Fibroblast of pulmonary artery (primary cell): Measurements from ENCODE around the gene CNTNAP2.

Source experiments
- DNase-seq: peaks from one replicate; pipeline ENCODE4 v3.0.0-alpha.2; 2010; ENCODE audit warnings: low read depth
- H3K4me3 ChIP-seq: replicated peaks from 2 replicates; pipeline ENCODE4 v1.5.1; 2011; ENCODE audit warnings: low read depth, mild to moderate bottlenecking, control low read depth, low read length, moderate library complexity
- CTCF ChIP-seq: IDR thresholded peaks from 2 replicates; pipeline ENCODE4 v1.5.1; 2011; ENCODE audit warnings: mild to moderate bottlenecking, control low read depth, low read length, inconsistent platforms; ENCODE audit errors: missing control alignments

The CNTNAP2 gene

GRCh38 chr7:147937428-147937827 lies 1820.8 kb downstream of the CNTNAP2 start:
- no peak overlapping the region for H3K4me3 ChIP-seq
- no peak for DNase-seq
- no peak for TF ChIP-seq CTCF

GRCh38 chr7:147941381-147941780 lies 1824.8 kb downstream of the CNTNAP2 start:
- no peak for DNase-seq
- H3K4me3 ChIP-seq: no peak overlapping the region
- TF ChIP-seq CTCF: no peak

- no peak overlapping the region for H3K4me3 ChIP-seq
- TF ChIP-seq CTCF: no peak
- no peak for DNase-seq
Measured at GRCh38 chr7:147944321-147944720, 1827.7 kb downstream of the CNTNAP2 start.

- no peak overlapping the region for H3K4me3 ChIP-seq
- TF ChIP-seq CTCF: no peak
- DNase-seq: no peak
Measured at GRCh38 chr7:147952918-147953317, 1836.3 kb downstream of the CNTNAP2 start.

- no peak for TF ChIP-seq CTCF
- no peak overlapping the region for H3K4me3 ChIP-seq
- DNase-seq: no peak
Measured at GRCh38 chr7:147968046-147968610, 1851.5 kb downstream of the CNTNAP2 start.

GRCh38 chr7:147971606-147972110 lies 1855.1 kb downstream of the CNTNAP2 start:
- H3K4me3 ChIP-seq: no peak overlapping the region
- TF ChIP-seq CTCF: no peak
- DNase-seq: no peak

- DNase-seq: no peak
- TF ChIP-seq CTCF: no peak
- H3K4me3 ChIP-seq: no peak overlapping the region
Measured at GRCh38 chr7:147978201-147978600, 1861.6 kb downstream of the CNTNAP2 start.
